Measurements from ENCODE around the gene HNRNPF. TPM values are rescaled to one million over a fixed set of nuclear protein-coding genes. Genes with fewer than 3 reads are reported as not detected.
A peak's percentile ranks its signal among the peaks of the same experiment; 100 is the strongest.

Gene HNRNPF
- total RNA-seq, 1 donor from 2014 or later: 150 TPM

- Histone ChIP-seq H3K4me1 (peaks cover 93% of the 10 kb centered on the region), H3K27ac (no peak overlapping the region), H3K9me3 (no peaks in the 10 kb centered on the region), H3K27me3 (no peaks in the 10 kb centered on the region), H3K4me3 (no peak overlapping the region), H3K36me3 (no peaks in the 10 kb centered on the region)
- no peak for DNase-seq (ENCODE audit: extremely low spot score in 2 of 2)
- intact Hi-C loops (cut with DNase I): no loop called here
- TF ChIP-seq POLR2AphosphoS5 (IDR thresholded peaks at IDR 0.05; ENCODE audit: insufficient read depth in 1 of 2, low read depth in 1 of 2) (no peak), CTCF (IDR thresholded peaks at IDR 0.05) (no peak), POLR2A (IDR thresholded peaks at IDR 0.05) (no peak)
These were observed 7.4 kb downstream of the HNRNPF start for GRCh38 chr10:43401627-43402026.

GRCh38 chr10:43399320-43400310, 9.4 kb downstream of the HNRNPF start:
- Histone ChIP-seq H3K4me1 (peaks cover 87% of the 10 kb centered on the region), H3K4me3 (no peak overlapping the region), H3K27ac (no peak overlapping the region), H3K27me3 (no peaks in the 10 kb centered on the region), H3K36me3 (peaks cover 0 to 1% of the 10 kb centered on the region in 2 donors), H3K9me3 (no peaks in the 10 kb centered on the region)
- intact Hi-C loops (cut with DNase I): no loop called here
- TF ChIP-seq POLR2A (IDR thresholded peaks at IDR 0.05) (no peak), CTCF (IDR thresholded peaks at IDR 0.05) (no peak), POLR2AphosphoS5 (IDR thresholded peaks at IDR 0.05; ENCODE audit: insufficient read depth in 1 of 2, low read depth in 1 of 2) (no peak)
- DNase-seq (ENCODE audit: extremely low spot score in 2 of 2): no peak

- TF ChIP-seq POLR2A (IDR thresholded peaks at IDR 0.05): no peak
- no peak for TF ChIP-seq POLR2AphosphoS5 (IDR thresholded peaks at IDR 0.05; ENCODE audit: insufficient read depth in 1 of 2, low read depth in 1 of 2)
- TF ChIP-seq CTCF (IDR thresholded peaks at IDR 0.05): no peak
- intact Hi-C loops (cut with DNase I): no loop called here
- Histone ChIP-seq H3K4me1 (peaks cover 86% of the 10 kb centered on the region), H3K4me3 (no peak overlapping the region), H3K36me3 (peaks cover 0 to 8% of the 10 kb centered on the region in 2 donors), H3K9me3 (no peaks in the 10 kb centered on the region), H3K27ac (no peak overlapping the region), H3K27me3 (no peaks in the 10 kb centered on the region)
- no peak for DNase-seq (ENCODE audit: extremely low spot score in 2 of 2)
These were observed 10.1 kb downstream of the HNRNPF start for GRCh38 chr10:43398939-43399319.

- DNase-seq (ENCODE audit: extremely low spot score in 2 of 2): peak in 1 of 2 donors; percentile 92
- no peaks in the 10 kb centered on the region for H3K27me3 ChIP-seq
- H3K9me3 ChIP-seq: no peaks in the 10 kb centered on the region
- intact Hi-C loops (cut with DNase I): no loop called here
- H3K4me3 ChIP-seq: peak overlapping the region; percentile 67 to 85
- peaks cover 0 to 27% of the 10 kb centered on the region in 2 donors for H3K36me3 ChIP-seq
- peaks cover 76% of the 10 kb centered on the region for H3K4me1 ChIP-seq
- H3K27ac ChIP-seq: peak overlapping the region; percentile 100
- peak in 1 of 3 experiments; percentile 13 for TF ChIP-seq CTCF (IDR thresholded peaks at IDR 0.05)
- peak in 1 of 2 donors; percentile 50 for TF ChIP-seq POLR2A (IDR thresholded peaks at IDR 0.05)
- TF ChIP-seq POLR2AphosphoS5 (IDR thresholded peaks at IDR 0.05; ENCODE audit: insufficient read depth in 1 of 2, low read depth in 1 of 2): peak; percentile 71 to 75
These were observed 11.9 kb downstream of the HNRNPF start for GRCh38 chr10:43396928-43397624.

Data from vagina (tissue), 2 donors.